CD14-positive monocyte (primary cell): ENCODE data around the gene ZGPAT. TPM values are rescaled to one million over a fixed set of nuclear protein-coding genes. Genes with fewer than 3 reads are reported as not detected.

Experiments
- DNase-seq, 3 donors: peaks; one replicate each; pipeline ENCODE4 v3.0.0-alpha.2; 2011 to 2022
- H2AFZ ChIP-seq: 2 replicates; pipeline ENCODE4 v1.6.0; 2012; ENCODE audit warnings: mild to moderate bottlenecking, low read depth, low read length, inconsistent platforms; ENCODE audit not compliant: insufficient read depth, poor library complexity, severe bottlenecking
- H3K27ac ChIP-seq, 2 donors: 1 replicate in 1 of 2; 2 replicates in 1 of 2; pipeline ENCODE4 v1.5.1; 2012 to 2013; ENCODE audit warnings: low read length in 2 of 2, control low read depth in 1 of 2, inconsistent platforms in 1 of 2, low read depth in 1 of 2, mild to moderate bottlenecking in 1 of 2
- H3K27me3 ChIP-seq, 2 donors: one replicate each; pipeline versions ENCODE4 v1.6.0 to v1.6.1; 2011 to 2013; ENCODE audit warnings: low read length in 2 of 2; ENCODE audit not compliant: control insufficient read depth in 2 of 2, insufficient read depth in 2 of 2
- H3K36me3 ChIP-seq, 2 donors: replicated peaks in 1 of 2; 1 replicate in 1 of 2; 2 replicates in 1 of 2; pipeline versions ENCODE4 v1.5.1 to v1.6.1; 2012 to 2013; ENCODE audit warnings: low read length in 2 of 2, control low read depth in 1 of 2, inconsistent platforms in 1 of 2, mild to moderate bottlenecking in 1 of 2; ENCODE audit not compliant: insufficient read depth in 2 of 2, control insufficient read depth in 1 of 2
- H3K4me1 ChIP-seq, 2 donors: 1 replicate in 1 of 2; 2 replicates in 1 of 2; pipeline versions ENCODE4 v1.5.1 to v1.6.1; 2012 to 2013; ENCODE audit warnings: low read length in 2 of 2, control low read depth in 1 of 2, inconsistent platforms in 1 of 2, mild to moderate bottlenecking in 1 of 2, moderate library complexity in 1 of 2; ENCODE audit not compliant: insufficient read depth in 2 of 2, control insufficient read depth in 1 of 2
- H3K4me2 ChIP-seq: replicated peaks from 2 replicates; pipeline ENCODE3; 2012; ENCODE audit warnings: low read length, moderate library complexity, mild to moderate bottlenecking; ENCODE audit not compliant: poor library complexity, severe bottlenecking; ENCODE audit errors: extremely low read depth
- H3K4me3 ChIP-seq, 3 experiments: fragments of 200-600 bp in 1 of 3; sonication (generic) in 1 of 3; replicated peaks in 1 of 3; 1 replicate in 2 of 3; 2 replicates in 1 of 3; pipeline ENCODE4 v1.5.1; 2011 to 2013; ENCODE audit warnings: low read length in 3 of 3, mild to moderate bottlenecking in 3 of 3, control low read depth in 2 of 3, low read depth in 2 of 3, inconsistent platforms in 1 of 3, moderate library complexity in 1 of 3
- H3K79me2 ChIP-seq: 2 replicates; pipeline ENCODE4 v1.6.0; 2012; ENCODE audit warnings: mild to moderate bottlenecking, control low read depth, inconsistent platforms, low read length, moderate library complexity; ENCODE audit not compliant: insufficient read depth
- H3K9ac ChIP-seq: 2 replicates; pipeline ENCODE4 v1.6.0; 2017; ENCODE audit warnings: low read length, mild to moderate bottlenecking; ENCODE audit not compliant: insufficient read depth, poor library complexity, severe bottlenecking
- H3K9me3 ChIP-seq, 2 donors: replicated peaks in 1 of 2; 1 replicate in 1 of 2; 2 replicates in 1 of 2; pipeline versions ENCODE4 v1.5.1 to v1.6.1; 2012 to 2013; ENCODE audit warnings: low read length in 2 of 2, control low read depth in 1 of 2; ENCODE audit not compliant: control insufficient read depth in 1 of 2, insufficient read depth in 1 of 2
- H4K20me1 ChIP-seq: 2 replicates; pipeline ENCODE4 v1.6.0; 2012; ENCODE audit warnings: mild to moderate bottlenecking, low read length, control low read depth, moderate library complexity; ENCODE audit not compliant: insufficient read depth
- H3K27ac Mint-ChIP-seq, 7 donors: one replicate each; pipeline ENCODE4 v1.8.0; 2020; ENCODE audit warnings: mild to moderate bottlenecking in 7 of 7, mixed read lengths in 7 of 7, moderate library complexity in 6 of 7, inconsistent platforms in 2 of 7
- H3K27me3 Mint-ChIP-seq, 3 donors: one replicate each; pipeline ENCODE4 v1.8.0; 2021 to 2022; ENCODE audit warnings: low read depth in 3 of 3, mild to moderate bottlenecking in 3 of 3, mixed read lengths in 3 of 3, moderate library complexity in 3 of 3, inconsistent platforms in 1 of 3
- H3K36me3 Mint-ChIP-seq, 2 donors: one replicate each; pipeline ENCODE4 v1.8.0; 2020; ENCODE audit warnings: mixed read lengths in 2 of 2, inconsistent platforms in 1 of 2, mild to moderate bottlenecking in 1 of 2
- H3K4me1 Mint-ChIP-seq: one replicate; pipeline ENCODE4 v1.8.0; 2020; ENCODE audit warnings: mild to moderate bottlenecking, mixed read lengths
- H3K4me3 Mint-ChIP-seq, 2 donors: one replicate each; pipeline ENCODE4 v1.8.0; 2020; ENCODE audit warnings: mild to moderate bottlenecking in 2 of 2, mixed read lengths in 2 of 2, moderate library complexity in 1 of 2
- H3K9me3 Mint-ChIP-seq, 7 donors: one replicate each; pipeline ENCODE4 v1.8.0; 2020 to 2022; ENCODE audit warnings: mixed read lengths in 7 of 7, mild to moderate bottlenecking in 6 of 7, moderate library complexity in 6 of 7, inconsistent platforms in 2 of 7
- WGBS: methylation state at CpG from one replicate; pipeline ENCODE4 v1.1.5; 2013; ENCODE audit warnings: missing lambda C conversion rate; ENCODE audit not compliant: insufficient coverage; 5-methylcytosine and 5-hydroxymethylcytosine counted together
- intact Hi-C, 2 donors: fragments of 100-400 bp; cut with micrococcal nuclease; formaldehyde crosslinking; loops; one replicate each; pipeline versions ENCODE4 v1.15.0 to v1.15.1; 2023
- polyA plus RNA-seq, 3 donors: library from polyadenylated mRNA; depleted of rRNA in 1 of 3; unstranded in 2 of 3; stranded (reverse) in 1 of 3; fragments of 300-500 nt in 2 of 3; fragments of >200 nt in 1 of 3; fragmentation: Illumina TruSeq in 2 of 3; gene quantifications; 1 replicate in 2 of 3; 2 replicates in 1 of 3; pipeline ENCODE4 v1.2.3, GENCODE V29; 2012 to 2021
- TF ChIP-seq, protein P1 (sequence below): fragments of 200-600 bp; IDR thresholded peaks from one replicate; pipeline ENCODE4 v1.8.0; 2022; ENCODE audit warnings: antibody characterized with exemption, mild to moderate bottlenecking

ZGPAT gene
- polyA plus RNA-seq, 3 donors, result 24.2 to 58.6 (median 28.3) TPM

DNA sequence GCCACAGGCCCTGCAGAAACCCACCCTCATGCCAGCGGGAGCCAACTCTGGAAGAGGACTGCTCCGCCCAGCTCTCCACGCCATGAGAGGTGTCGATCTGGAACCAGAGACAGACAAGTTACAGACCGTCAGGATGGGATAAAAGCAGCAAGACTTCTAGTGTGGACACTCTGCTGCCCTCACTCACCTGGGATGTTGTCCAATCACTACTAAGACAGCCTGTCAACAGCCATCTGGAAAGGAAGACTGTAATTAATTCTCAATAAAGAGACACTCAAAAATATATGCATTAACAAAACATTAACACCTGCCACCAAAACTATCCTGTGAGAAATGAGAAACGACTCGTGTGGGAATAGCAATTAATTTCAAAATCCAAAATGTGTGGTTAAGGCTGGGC, 60.0 kb downstream of the ZGPAT start:
- H3K9me3 Mint-ChIP-seq, result peaks cover 0 to 4% (median 0%) of the 10 kb centered on the region in 7 donors
- peaks cover 1% of the 10 kb centered on the region for H3K4me1 Mint-ChIP-seq
- DNase-seq, result no peak
- H3K27me3 ChIP-seq, result no peaks in the 10 kb centered on the region
- H3K27ac ChIP-seq, result no peak overlapping the region
- no peaks in the 10 kb centered on the region for H3K4me1 ChIP-seq
- no peak overlapping the region for H3K4me3 Mint-ChIP-seq
- no peak overlapping the region for H3K9ac ChIP-seq
- WGBS, result 94% methylated on average over 5 of the region's 7 CpGs
- H2AFZ ChIP-seq, result no peak overlapping the region
- no peak overlapping the region for H3K4me2 ChIP-seq
- H3K36me3 Mint-ChIP-seq, result no peaks in the 10 kb centered on the region
- H3K27ac Mint-ChIP-seq, result no peak overlapping the region
- TF ChIP-seq, protein P1, sequence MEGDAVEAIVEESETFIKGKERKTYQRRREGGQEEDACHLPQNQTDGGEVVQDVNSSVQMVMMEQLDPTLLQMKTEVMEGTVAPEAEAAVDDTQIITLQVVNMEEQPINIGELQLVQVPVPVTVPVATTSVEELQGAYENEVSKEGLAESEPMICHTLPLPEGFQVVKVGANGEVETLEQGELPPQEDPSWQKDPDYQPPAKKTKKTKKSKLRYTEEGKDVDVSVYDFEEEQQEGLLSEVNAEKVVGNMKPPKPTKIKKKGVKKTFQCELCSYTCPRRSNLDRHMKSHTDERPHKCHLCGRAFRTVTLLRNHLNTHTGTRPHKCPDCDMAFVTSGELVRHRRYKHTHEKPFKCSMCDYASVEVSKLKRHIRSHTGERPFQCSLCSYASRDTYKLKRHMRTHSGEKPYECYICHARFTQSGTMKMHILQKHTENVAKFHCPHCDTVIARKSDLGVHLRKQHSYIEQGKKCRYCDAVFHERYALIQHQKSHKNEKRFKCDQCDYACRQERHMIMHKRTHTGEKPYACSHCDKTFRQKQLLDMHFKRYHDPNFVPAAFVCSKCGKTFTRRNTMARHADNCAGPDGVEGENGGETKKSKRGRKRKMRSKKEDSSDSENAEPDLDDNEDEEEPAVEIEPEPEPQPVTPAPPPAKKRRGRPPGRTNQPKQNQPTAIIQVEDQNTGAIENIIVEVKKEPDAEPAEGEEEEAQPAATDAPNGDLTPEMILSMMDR, result no peak
- H3K27me3 Mint-ChIP-seq, result peaks cover 0 to 10% (median 6%) of the 10 kb centered on the region in 3 donors
- no peak overlapping the region for H3K4me3 ChIP-seq
- H3K79me2 ChIP-seq, result no peaks in the 10 kb centered on the region
- H4K20me1 ChIP-seq, result no peaks in the 10 kb centered on the region
- intact Hi-C loops, result no loop called here
- H3K36me3 ChIP-seq, result no peaks in the 10 kb centered on the region
- no peaks in the 10 kb centered on the region for H3K9me3 ChIP-seq

DNA sequence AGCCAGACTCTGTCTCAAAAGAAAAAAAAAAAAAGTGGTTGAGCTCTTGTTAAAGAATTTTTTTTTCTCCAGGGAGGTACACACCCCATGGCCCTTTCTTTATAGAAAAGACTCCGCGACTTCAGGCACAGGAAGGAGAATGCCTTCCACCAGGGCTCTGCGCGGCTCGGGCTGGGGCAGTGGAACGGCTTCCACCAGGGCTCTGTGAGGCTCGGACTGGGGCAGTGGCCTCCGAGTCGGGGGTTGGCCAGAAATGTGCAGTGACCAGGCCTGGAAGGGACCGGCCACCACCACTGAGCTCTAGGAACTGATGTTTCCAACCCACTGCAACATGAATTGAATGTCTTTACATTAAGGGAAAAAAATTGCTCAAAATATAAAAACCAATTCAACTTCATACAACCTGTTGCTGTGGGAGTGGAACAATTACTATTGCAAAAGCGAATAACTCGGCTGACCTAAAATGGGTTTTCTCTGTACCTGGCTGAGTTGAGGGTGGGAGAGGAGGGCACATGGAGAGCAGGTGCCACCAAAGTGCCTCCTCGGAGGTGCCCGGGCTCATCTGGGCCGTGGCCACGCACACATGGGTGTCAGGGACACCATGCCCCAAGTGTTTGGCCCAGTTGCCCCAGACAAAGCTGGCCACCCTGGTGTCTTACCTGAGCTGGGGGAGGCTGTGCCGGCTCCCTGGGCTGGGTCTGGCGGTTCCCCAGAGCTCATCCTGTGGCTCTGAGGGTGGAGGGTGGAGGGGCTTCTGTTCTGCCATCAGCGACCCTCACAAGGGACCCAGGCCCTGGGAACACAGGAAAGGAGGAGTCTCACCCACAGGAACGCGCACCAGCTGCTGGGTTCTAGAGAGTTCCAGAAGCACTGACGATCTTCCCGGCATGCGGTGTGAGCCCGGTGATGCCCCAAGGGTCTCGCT, 61.0 kb downstream of the ZGPAT start:
- Histone ChIP-seq H3K4me1 (no peaks in the 10 kb centered on the region), H4K20me1 (no peaks in the 10 kb centered on the region), H3K9ac (no peak overlapping the region), H3K4me2 (no peak overlapping the region), H3K27me3 (no peaks in the 10 kb centered on the region), H3K27ac (no peak overlapping the region), H2AFZ (no peak overlapping the region), H3K4me3 (no peak overlapping the region), H3K36me3 (no peaks in the 10 kb centered on the region), H3K79me2 (no peaks in the 10 kb centered on the region), H3K9me3 (no peaks in the 10 kb centered on the region)
- DNase-seq, result no peak
- TF ChIP-seq, protein P1, result no peak
- H3K4me1 Mint-ChIP-seq, result peaks cover 5% of the 10 kb centered on the region
- intact Hi-C loops, result no loop called here
- peaks cover 0 to 10% (median 6%) of the 10 kb centered on the region in 3 donors for H3K27me3 Mint-ChIP-seq
- no peak overlapping the region for H3K27ac Mint-ChIP-seq
- 96% methylated on average over 18 of the region's 26 CpGs for WGBS
- no peaks in the 10 kb centered on the region for H3K36me3 Mint-ChIP-seq
- H3K4me3 Mint-ChIP-seq, result no peak overlapping the region
- peaks cover 0 to 4% (median 0%) of the 10 kb centered on the region in 7 donors for H3K9me3 Mint-ChIP-seq
